HCT116 (cell line): Measurements from ENCODE around the gene COL23A1. TPM values are rescaled to one million over a fixed set of nuclear protein-coding genes. Genes with fewer than 3 reads are reported as not detected.

Experiments
- ATAC-seq: fragments of 200-7000 bp; cut with Tn5 transposase; 2 replicates; pipeline ENCODE4 v1.9.1; 2020; ENCODE audit warnings: mild to moderate bottlenecking, moderate library complexity
- BruUV-seq: library from RNA; stranded (reverse); fragments of 400-500 nt; replicated peaks from 2 replicates; lab custom pipeline; 2021; lab: Mats Ljungman, UMichigan
- CTCF ChIA-PET: fragments of 300-600 bp; sonication (Branson Sonifier 250); formaldehyde crosslinking; loops from one replicate; lab custom pipeline; 2021; ENCODE audit warnings: antibody characterized with exemption; lab: Charles Lee
- POLR2A ChIA-PET: fragments of 300-600, 350-600 bp; sonication (Branson Sonifier 250); formaldehyde crosslinking; loops from one replicate; lab custom pipeline; 2021; ENCODE audit warnings: antibody characterized with exemption; lab: Charles Lee
- RAD21 ChIA-PET, 2 experiments: fragments of 300-600 bp; sonication (Branson Sonifier 250); formaldehyde crosslinking; loops; one replicate each; lab custom pipeline; 2023; ENCODE audit warnings: low total read pairs in 2 of 2; ENCODE audit not compliant: uncharacterized antibody in 2 of 2, unreplicated experiment in 2 of 2, low non-redundant PET in 1 of 2; lab: Charles Lee
- DNase-seq: peaks from one replicate; pipeline ENCODE4 v3.0.0-alpha.2; 2010; ENCODE audit warnings: low read depth, low spot score
- H2AFZ ChIP-seq: fragments of 200-600 bp; shearing (Covaris generic), sonication (generic); 2 replicates; pipeline ENCODE4 v1.6.1; 2017; ENCODE audit warnings: low read depth, mixed run types, mixed read lengths, antibody characterized with exemption, low read length; ENCODE audit not compliant: poor library complexity, severe bottlenecking
- H3K27ac ChIP-seq: 2 replicates; pipeline ENCODE4 v1.5.1; 2012; ENCODE audit warnings: low read depth, low read length
- H3K27me3 ChIP-seq: fragments of 200-600 bp; sonication (generic); 2 replicates; pipeline ENCODE4 v1.6.1; 2016; ENCODE audit warnings: mixed run types, low read length, mixed read lengths; ENCODE audit not compliant: insufficient read depth
- H3K36me3 ChIP-seq, 2 experiments: fragments of 200-500 bp in 1 of 2; fragments of 200-600 bp in 1 of 2; sonication (Bioruptor generic) in 1 of 2; sonication (generic) in 1 of 2; 2 replicates each; pipeline versions ENCODE4 v1.5.1 to v1.6.1; 2014 to 2016; ENCODE audit warnings: low read length in 2 of 2, inconsistent platforms in 1 of 2, mixed read lengths in 1 of 2, mixed run types in 1 of 2; ENCODE audit not compliant: insufficient read depth in 2 of 2, control insufficient read depth in 1 of 2
- H3K4me1 ChIP-seq, 2 experiments: fragments of 200-600 bp in 1 of 2; sonication (generic) in 1 of 2; 2 replicates each; pipeline versions ENCODE4 v1.5.1 to v1.6.1; 2012 to 2017; ENCODE audit warnings: low read length in 2 of 2, inconsistent platforms in 1 of 2, mild to moderate bottlenecking in 1 of 2, mixed read lengths in 1 of 2, mixed run types in 1 of 2, moderate library complexity in 1 of 2; ENCODE audit not compliant: insufficient read depth in 2 of 2, control insufficient read depth in 1 of 2
- H3K4me2 ChIP-seq: fragments of 200-600 bp; sonication (generic); 2 replicates; pipeline ENCODE4 v1.6.1; 2017; ENCODE audit warnings: mixed run types, low read length, mixed read lengths
- H3K4me3 ChIP-seq, 2 experiments: fragments of 200-600 bp in 1 of 2; sonication (generic) in 1 of 2; replicated peaks in 1 of 2; 2 replicates each; pipeline ENCODE4 v1.5.1; 2011 to 2016; ENCODE audit warnings: low read length in 2 of 2, control low read depth in 1 of 2, low read depth in 1 of 2, mild to moderate bottlenecking in 1 of 2, mixed read lengths in 1 of 2, mixed run types in 1 of 2
- H3K79me2 ChIP-seq: fragments of 200-600 bp; sonication (generic); 2 replicates; pipeline ENCODE4 v1.6.1; 2017; ENCODE audit warnings: mild to moderate bottlenecking, mixed run types, low read length, moderate library complexity, mixed read lengths; ENCODE audit not compliant: insufficient read depth
- H3K9ac ChIP-seq: fragments of 200-600 bp; sonication (generic); 2 replicates; pipeline ENCODE4 v1.6.1; 2016; ENCODE audit warnings: low read length, mixed read lengths
- H3K9me2 ChIP-seq: fragments of 200-600 bp; sonication (generic), shearing (Covaris generic); 2 replicates; pipeline ENCODE4 v1.6.1; 2017; ENCODE audit warnings: mixed run types, mild to moderate bottlenecking, moderate library complexity; ENCODE audit not compliant: insufficient read depth
- H3K9me3 ChIP-seq, 2 experiments: fragments of 200-500 bp in 1 of 2; fragments of 200-600 bp in 1 of 2; sonication (Bioruptor generic) in 1 of 2; sonication (generic) in 1 of 2; 2 replicates each; pipeline ENCODE4 v1.6.1; 2014 to 2017; ENCODE audit warnings: low read length in 2 of 2, mixed read lengths in 2 of 2, inconsistent platforms in 1 of 2, low read depth in 1 of 2, mild to moderate bottlenecking in 1 of 2, mixed run types in 1 of 2, moderate library complexity in 1 of 2; ENCODE audit not compliant: control insufficient read depth in 1 of 2, insufficient read depth in 1 of 2
- H4K20me1 ChIP-seq: fragments of 200-600 bp; sonication (generic), shearing (Covaris generic); 2 replicates; pipeline ENCODE4 v1.6.1; 2017; ENCODE audit warnings: mixed run types, mild to moderate bottlenecking, moderate library complexity; ENCODE audit not compliant: insufficient read depth
- CEBPB ChIP-seq: IDR thresholded peaks from 2 replicates; pipeline ENCODE4 v1.6.1; 2012; ENCODE audit warnings: low read depth
- EGR1 ChIP-seq: IDR thresholded peaks from 2 replicates; pipeline ENCODE4 v1.6.1; 2012; ENCODE audit warnings: low read depth
- EZH2 ChIP-seq: fragments of 200-600 bp; sonication (generic); IDR thresholded peaks from 2 replicates; pipeline ENCODE4 v1.6.1; 2017; ENCODE audit warnings: antibody characterized with exemption, mixed run types
- FOSL1 ChIP-seq: IDR thresholded peaks from 2 replicates; pipeline ENCODE4 v1.6.1; 2012; ENCODE audit warnings: low read depth
- RAD21 ChIP-seq: IDR thresholded peaks from 2 replicates; pipeline ENCODE4 v1.6.1; 2012; ENCODE audit warnings: low read depth, mild to moderate bottlenecking
- SP1 ChIP-seq: IDR thresholded peaks from 2 replicates; pipeline ENCODE4 v1.6.1; 2012; ENCODE audit warnings: low read depth
- YY1 ChIP-seq: IDR thresholded peaks from 2 replicates; pipeline ENCODE4 v1.6.1; 2011; ENCODE audit warnings: low read length, low read depth, moderate library complexity, mild to moderate bottlenecking; ENCODE audit not compliant: insufficient replicate concordance; ENCODE audit errors: extremely low read depth
- ZFX ChIP-seq: fragments of 450-650 bp; IDR thresholded peaks from 2 replicates; pipeline ENCODE4 v1.6.1; 2017
- intact Hi-C: fragments of 100-400 bp; cut with micrococcal nuclease; formaldehyde crosslinking; loops from 2 replicates; pipeline ENCODE4 v1.10.0; 2022
- total RNA-seq: library from RNA; stranded (reverse); gene quantifications from one replicate; pipeline ENCODE4 v1.2.1, GENCODE V29; 2021; ENCODE audit not compliant: unreplicated experiment
- TF ChIP-seq, protein P1 (sequence below): IDR thresholded peaks from 2 replicates; pipeline ENCODE4 v1.6.1; 2012; ENCODE audit warnings: low read depth
- TF ChIP-seq, protein P2 (sequence below), 3 experiments: fragments of 200-600 bp in 1 of 3; sonication (generic) in 1 of 3; IDR thresholded peaks in 2 of 3; conservative IDR thresholded peaks in 1 of 3; 2 replicates each; pipeline ENCODE4 v1.5.1; 2012 to 2017; ENCODE audit warnings: low read depth in 2 of 3, low read length in 2 of 3, antibody characterized with exemption in 1 of 3, borderline replicate concordance in 1 of 3, control low read depth in 1 of 3, mild to moderate bottlenecking in 1 of 3, mixed read lengths in 1 of 3, mixed run types in 1 of 3, moderate library complexity in 1 of 3; ENCODE audit not compliant: insufficient read depth in 1 of 3
- TF ChIP-seq, protein P3 (sequence below): IDR thresholded peaks from 2 replicates; pipeline ENCODE4 v1.6.1; 2012
- TF ChIP-seq, protein P4 (sequence below): IDR thresholded peaks from 2 replicates; pipeline ENCODE4 v1.6.1; 2012

COL23A1 gene
- total RNA-seq, 1 experiment from 2014 or later, result not detected

DNA sequence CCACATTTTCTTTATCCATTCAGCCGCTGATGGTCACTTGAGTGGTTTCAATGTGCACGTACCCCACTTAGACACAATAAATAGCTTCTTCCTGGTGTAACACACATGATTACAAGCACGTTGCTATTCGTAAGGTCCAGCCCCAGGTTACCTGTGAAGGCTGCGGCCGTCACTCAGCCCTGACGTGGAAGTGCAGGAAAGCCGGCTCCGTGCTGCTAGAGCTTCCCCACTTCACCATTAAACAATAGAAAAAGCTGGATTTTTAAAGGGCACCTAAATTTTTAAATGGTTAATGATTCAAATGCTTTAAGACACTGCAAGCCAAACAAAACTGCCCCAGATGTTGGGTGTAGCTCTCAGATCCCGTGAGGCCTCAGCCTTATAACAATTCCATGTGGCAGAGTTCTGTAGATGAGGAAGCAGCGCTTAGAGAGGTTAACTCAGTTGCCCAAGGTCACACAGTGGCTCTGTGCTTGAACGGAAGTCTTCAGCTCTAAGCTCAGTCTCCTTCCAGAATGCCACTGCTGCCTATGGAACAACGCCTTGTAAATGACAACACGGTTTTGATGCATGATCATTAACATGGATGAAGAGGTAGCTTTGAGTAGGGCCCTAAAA lies 125.7 kb downstream of the COL23A1 start:
- Histone ChIP-seq H3K9ac (no peak overlapping the region), H3K4me3 (no peak overlapping the region), H3K4me2 (no peak overlapping the region), H3K9me3 (no peaks in the 10 kb centered on the region), H4K20me1 (no peaks in the 10 kb centered on the region), H3K27ac (no peak overlapping the region), H3K36me3 (no peaks in the 10 kb centered on the region), H2AFZ (no peak overlapping the region), H3K27me3 (no peaks in the 10 kb centered on the region), H3K4me1 (peaks cover 0 to 3% of the 10 kb centered on the region in 2 experiments; a peak in 1 of 4 replicates), H3K9me2 (no peaks in the 10 kb centered on the region), H3K79me2 (no peaks in the 10 kb centered on the region)
- intact Hi-C loops, result no loop called here
- ChIA-PET CTCF (interaction anchor here (0.5 kb wide), 1 partner anchor 13 kb away, joined by 5 read pairs; no protein-coding TSS in a partner anchor), POLR2A (no interaction called here), RAD21 (no interaction called here)
- BruUV-seq, result no TSS peak
- TF ChIP-seq CEBPB (no peak), FOSL1 (no peak), RAD21 (no peak), EGR1 (no peak), ZFX (no peak), YY1 (no peak), SP1 (no peak), EZH2 (no peak)
- TF ChIP-seq, protein P1, sequence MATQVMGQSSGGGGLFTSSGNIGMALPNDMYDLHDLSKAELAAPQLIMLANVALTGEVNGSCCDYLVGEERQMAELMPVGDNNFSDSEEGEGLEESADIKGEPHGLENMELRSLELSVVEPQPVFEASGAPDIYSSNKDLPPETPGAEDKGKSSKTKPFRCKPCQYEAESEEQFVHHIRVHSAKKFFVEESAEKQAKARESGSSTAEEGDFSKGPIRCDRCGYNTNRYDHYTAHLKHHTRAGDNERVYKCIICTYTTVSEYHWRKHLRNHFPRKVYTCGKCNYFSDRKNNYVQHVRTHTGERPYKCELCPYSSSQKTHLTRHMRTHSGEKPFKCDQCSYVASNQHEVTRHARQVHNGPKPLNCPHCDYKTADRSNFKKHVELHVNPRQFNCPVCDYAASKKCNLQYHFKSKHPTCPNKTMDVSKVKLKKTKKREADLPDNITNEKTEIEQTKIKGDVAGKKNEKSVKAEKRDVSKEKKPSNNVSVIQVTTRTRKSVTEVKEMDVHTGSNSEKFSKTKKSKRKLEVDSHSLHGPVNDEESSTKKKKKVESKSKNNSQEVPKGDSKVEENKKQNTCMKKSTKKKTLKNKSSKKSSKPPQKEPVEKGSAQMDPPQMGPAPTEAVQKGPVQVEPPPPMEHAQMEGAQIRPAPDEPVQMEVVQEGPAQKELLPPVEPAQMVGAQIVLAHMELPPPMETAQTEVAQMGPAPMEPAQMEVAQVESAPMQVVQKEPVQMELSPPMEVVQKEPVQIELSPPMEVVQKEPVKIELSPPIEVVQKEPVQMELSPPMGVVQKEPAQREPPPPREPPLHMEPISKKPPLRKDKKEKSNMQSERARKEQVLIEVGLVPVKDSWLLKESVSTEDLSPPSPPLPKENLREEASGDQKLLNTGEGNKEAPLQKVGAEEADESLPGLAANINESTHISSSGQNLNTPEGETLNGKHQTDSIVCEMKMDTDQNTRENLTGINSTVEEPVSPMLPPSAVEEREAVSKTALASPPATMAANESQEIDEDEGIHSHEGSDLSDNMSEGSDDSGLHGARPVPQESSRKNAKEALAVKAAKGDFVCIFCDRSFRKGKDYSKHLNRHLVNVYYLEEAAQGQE, result no peak
- TF ChIP-seq, protein P2, sequence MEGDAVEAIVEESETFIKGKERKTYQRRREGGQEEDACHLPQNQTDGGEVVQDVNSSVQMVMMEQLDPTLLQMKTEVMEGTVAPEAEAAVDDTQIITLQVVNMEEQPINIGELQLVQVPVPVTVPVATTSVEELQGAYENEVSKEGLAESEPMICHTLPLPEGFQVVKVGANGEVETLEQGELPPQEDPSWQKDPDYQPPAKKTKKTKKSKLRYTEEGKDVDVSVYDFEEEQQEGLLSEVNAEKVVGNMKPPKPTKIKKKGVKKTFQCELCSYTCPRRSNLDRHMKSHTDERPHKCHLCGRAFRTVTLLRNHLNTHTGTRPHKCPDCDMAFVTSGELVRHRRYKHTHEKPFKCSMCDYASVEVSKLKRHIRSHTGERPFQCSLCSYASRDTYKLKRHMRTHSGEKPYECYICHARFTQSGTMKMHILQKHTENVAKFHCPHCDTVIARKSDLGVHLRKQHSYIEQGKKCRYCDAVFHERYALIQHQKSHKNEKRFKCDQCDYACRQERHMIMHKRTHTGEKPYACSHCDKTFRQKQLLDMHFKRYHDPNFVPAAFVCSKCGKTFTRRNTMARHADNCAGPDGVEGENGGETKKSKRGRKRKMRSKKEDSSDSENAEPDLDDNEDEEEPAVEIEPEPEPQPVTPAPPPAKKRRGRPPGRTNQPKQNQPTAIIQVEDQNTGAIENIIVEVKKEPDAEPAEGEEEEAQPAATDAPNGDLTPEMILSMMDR (IDR thresholded peaks at IDR 0.05 in 2 of 3, conservative IDR thresholded peaks at IDR 0.05 in 1 of 3; ENCODE audit: borderline replicate concordance in 1 of 3, insufficient read depth in 1 of 3, low read depth in 2 of 3, low read length in 2 of 3), result no peak
- TF ChIP-seq, protein P3, sequence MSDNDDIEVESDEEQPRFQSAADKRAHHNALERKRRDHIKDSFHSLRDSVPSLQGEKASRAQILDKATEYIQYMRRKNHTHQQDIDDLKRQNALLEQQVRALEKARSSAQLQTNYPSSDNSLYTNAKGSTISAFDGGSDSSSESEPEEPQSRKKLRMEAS, result no peak
- TF ChIP-seq, protein P4, sequence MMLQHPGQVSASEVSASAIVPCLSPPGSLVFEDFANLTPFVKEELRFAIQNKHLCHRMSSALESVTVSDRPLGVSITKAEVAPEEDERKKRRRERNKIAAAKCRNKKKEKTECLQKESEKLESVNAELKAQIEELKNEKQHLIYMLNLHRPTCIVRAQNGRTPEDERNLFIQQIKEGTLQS, result no peak
- DNase-seq, result no peak
- ATAC-seq, result no peak
